Type B pancreatic cell (in vitro differentiated cells): ENCODE results near the gene ARMC2. TPM values are rescaled to one million over a fixed set of nuclear protein-coding genes. Genes with fewer than 3 reads are reported as not detected.
A peak's percentile ranks its signal among the peaks of the same experiment; 100 is the strongest.

Experiments
- DNase-seq: peaks from one replicate; pipeline ENCODE4 v3.0.0; 2021; ENCODE audit warnings: mixed read lengths; ENCODE audit not compliant: unreplicated experiment; ENCODE audit errors: extremely low spot score
- H3K27ac Mint-ChIP-seq: 2 replicates; pipeline ENCODE4 v1.8.0; 2021; ENCODE audit warnings: mild to moderate bottlenecking, mixed read lengths
- H3K27me3 Mint-ChIP-seq: 2 replicates; pipeline ENCODE4 v1.8.0; 2021; ENCODE audit warnings: mixed read lengths
- H3K36me3 Mint-ChIP-seq: 2 replicates; pipeline ENCODE4 v1.8.0; 2021; ENCODE audit warnings: mixed read lengths
- H3K4me1 Mint-ChIP-seq: one replicate; pipeline ENCODE4 v1.8.0; 2021; ENCODE audit warnings: mixed read lengths; ENCODE audit not compliant: unreplicated experiment
- H3K4me3 Mint-ChIP-seq: 2 replicates; pipeline ENCODE4 v1.8.0; 2021; ENCODE audit warnings: mild to moderate bottlenecking, mixed read lengths
- H3K9me3 Mint-ChIP-seq: 2 replicates; pipeline ENCODE4 v1.8.0; 2021; ENCODE audit warnings: mixed read lengths
- total RNA-seq: library from RNA; stranded (reverse); gene quantifications from 2 replicates; pipeline ENCODE4 v1.2.1, GENCODE V29; 2021; ENCODE audit warnings: low replicate concordance
- TF ChIP-seq, protein P1 (sequence below): fragments of 200-600 bp; sonication (generic); conservative IDR thresholded peaks from 2 replicates; pipeline ENCODE4 v1.5.0; 2021; ENCODE audit warnings: antibody characterized with exemption, mild to moderate bottlenecking

ARMC2 gene
- total RNA-seq, 1 donor from 2014 or later, result 15.5 TPM

DNA sequence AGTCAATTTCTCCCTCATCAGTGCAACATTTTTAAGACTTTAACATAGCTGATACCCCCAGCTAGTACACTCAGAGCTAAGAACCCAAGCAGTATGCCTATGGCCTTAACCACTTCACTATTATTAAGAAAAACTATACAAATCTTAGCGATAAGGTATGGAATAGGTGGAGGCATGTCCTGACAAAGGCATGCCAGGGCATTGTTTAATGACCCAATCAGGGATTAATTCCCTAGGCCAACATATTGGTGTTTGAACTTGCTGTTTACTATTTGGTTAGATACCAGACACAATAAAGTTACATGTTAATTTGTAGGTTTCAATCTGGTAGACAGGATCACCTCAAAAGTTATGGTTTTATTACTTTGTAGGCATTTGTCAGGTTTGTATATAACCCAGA is 93.1 kb downstream of the ARMC2 start:
- no peak for DNase-seq
- no peaks in the 10 kb centered on the region for H3K27me3 Mint-ChIP-seq
- H3K4me3 Mint-ChIP-seq, result no peak overlapping the region
- peaks cover 7% of the 10 kb centered on the region for H3K36me3 Mint-ChIP-seq
- H3K9me3 Mint-ChIP-seq, result no peaks in the 10 kb centered on the region
- peaks cover 40% of the 10 kb centered on the region for H3K4me1 Mint-ChIP-seq
- TF ChIP-seq, protein P1, sequence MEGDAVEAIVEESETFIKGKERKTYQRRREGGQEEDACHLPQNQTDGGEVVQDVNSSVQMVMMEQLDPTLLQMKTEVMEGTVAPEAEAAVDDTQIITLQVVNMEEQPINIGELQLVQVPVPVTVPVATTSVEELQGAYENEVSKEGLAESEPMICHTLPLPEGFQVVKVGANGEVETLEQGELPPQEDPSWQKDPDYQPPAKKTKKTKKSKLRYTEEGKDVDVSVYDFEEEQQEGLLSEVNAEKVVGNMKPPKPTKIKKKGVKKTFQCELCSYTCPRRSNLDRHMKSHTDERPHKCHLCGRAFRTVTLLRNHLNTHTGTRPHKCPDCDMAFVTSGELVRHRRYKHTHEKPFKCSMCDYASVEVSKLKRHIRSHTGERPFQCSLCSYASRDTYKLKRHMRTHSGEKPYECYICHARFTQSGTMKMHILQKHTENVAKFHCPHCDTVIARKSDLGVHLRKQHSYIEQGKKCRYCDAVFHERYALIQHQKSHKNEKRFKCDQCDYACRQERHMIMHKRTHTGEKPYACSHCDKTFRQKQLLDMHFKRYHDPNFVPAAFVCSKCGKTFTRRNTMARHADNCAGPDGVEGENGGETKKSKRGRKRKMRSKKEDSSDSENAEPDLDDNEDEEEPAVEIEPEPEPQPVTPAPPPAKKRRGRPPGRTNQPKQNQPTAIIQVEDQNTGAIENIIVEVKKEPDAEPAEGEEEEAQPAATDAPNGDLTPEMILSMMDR, result no peak
- no peak overlapping the region for H3K27ac Mint-ChIP-seq

DNA sequence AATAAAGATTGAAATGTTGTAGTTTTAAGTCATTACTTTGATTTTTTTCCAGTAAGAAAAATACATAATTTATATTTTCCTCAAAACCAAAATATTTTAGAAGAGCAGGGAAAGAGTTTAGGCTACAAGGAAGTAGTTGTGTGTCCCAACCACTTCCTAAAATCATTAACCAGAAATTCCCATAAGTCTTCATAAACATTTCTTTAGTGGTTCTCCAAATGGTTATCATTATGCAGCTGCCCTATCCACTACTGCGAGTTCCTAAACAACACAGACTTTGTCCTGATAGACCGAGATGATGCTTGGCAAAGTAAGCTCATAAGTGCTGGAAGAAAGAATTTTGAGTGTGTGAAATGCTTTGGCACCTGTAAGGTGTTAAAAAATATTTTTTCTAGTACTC is 93.6 kb downstream of the ARMC2 start:
- Mint-ChIP-seq H3K4me1 (peaks cover 46% of the 10 kb centered on the region), H3K36me3 (peaks cover 3% of the 10 kb centered on the region), H3K27me3 (no peaks in the 10 kb centered on the region), H3K27ac (no peak overlapping the region), H3K9me3 (no peaks in the 10 kb centered on the region), H3K4me3 (no peak overlapping the region)
- TF ChIP-seq, protein P1, result no peak
- no peak for DNase-seq

DNA sequence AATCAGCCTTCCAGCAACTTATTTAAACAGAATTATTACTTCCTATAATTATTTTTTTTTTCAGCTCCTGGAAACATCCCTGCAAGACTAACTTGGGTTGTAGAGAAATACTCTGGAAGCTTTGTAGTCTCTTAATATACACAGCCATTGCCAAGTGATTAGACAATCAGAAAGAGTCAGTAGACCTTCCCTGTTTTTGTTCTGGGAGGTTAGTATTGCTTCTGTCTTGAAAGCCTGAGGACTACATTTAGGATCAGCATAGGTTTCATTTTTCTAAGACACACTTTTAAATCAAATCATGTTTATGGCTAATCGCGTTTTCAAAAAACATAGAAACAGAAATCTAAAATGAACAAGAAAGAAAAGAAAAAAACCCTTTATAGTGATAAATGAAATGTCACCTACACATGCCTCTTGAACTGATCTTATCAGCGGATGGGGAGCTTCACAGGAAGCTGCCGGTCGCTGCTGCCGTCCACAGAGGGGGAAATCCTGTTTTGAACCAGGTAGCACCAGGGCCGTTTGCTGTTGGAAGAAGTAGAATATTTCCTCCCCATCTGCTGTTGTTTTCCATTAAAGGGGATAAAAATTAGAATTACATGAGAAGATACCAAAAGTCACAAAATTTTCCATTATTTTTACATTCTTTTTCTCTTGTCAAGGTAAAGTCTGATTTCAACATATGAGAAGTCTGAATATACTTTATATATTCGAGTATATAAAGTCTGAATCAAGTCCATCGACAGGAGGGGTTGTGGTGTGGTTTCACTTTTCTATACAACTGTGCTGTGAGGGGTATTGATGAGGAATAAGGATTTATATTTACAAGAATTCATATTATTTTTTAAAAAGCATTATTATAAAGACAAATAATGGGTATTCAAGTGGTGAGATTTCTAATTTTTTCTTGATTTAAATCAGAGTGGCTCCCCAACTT is 94.6 kb downstream of the ARMC2 start:
- Mint-ChIP-seq H3K27ac (peak overlapping the region; percentile 5), H3K4me3 (peak overlapping the region; percentile 31), H3K27me3 (no peaks in the 10 kb centered on the region), H3K4me1 (peaks cover 56% of the 10 kb centered on the region), H3K9me3 (peaks cover 5% of the 10 kb centered on the region), H3K36me3 (no peaks in the 10 kb centered on the region)
- DNase-seq, result no peak
- TF ChIP-seq, protein P1, result no peak

DNA sequence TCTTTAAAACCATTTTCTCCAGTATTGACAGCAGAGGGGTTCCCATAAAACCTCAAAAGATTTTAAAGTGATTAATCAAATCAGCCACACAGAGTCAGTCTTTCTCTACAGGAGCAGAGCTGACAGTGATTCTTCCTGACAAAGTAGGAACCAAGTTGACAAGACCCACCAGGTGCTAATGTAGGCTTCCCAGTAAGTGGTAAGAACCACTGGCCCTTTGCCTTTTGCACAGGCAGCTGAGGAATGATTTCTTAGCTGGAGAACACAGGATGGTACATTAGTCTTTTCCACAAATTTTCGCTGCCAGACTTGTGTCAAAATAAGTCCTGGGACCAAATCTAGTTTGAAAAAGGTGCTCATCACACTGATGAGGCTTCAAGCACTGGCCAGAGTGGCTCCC is 95.8 kb downstream of the ARMC2 start:
- peaks cover 5% of the 10 kb centered on the region for H3K9me3 Mint-ChIP-seq
- peaks cover 68% of the 10 kb centered on the region for H3K4me1 Mint-ChIP-seq
- no peaks in the 10 kb centered on the region for H3K36me3 Mint-ChIP-seq
- DNase-seq, result no peak
- H3K27me3 Mint-ChIP-seq, result no peaks in the 10 kb centered on the region
- TF ChIP-seq, protein P1, result no peak
- H3K4me3 Mint-ChIP-seq, result no peak overlapping the region
- H3K27ac Mint-ChIP-seq, result no peak overlapping the region

DNA sequence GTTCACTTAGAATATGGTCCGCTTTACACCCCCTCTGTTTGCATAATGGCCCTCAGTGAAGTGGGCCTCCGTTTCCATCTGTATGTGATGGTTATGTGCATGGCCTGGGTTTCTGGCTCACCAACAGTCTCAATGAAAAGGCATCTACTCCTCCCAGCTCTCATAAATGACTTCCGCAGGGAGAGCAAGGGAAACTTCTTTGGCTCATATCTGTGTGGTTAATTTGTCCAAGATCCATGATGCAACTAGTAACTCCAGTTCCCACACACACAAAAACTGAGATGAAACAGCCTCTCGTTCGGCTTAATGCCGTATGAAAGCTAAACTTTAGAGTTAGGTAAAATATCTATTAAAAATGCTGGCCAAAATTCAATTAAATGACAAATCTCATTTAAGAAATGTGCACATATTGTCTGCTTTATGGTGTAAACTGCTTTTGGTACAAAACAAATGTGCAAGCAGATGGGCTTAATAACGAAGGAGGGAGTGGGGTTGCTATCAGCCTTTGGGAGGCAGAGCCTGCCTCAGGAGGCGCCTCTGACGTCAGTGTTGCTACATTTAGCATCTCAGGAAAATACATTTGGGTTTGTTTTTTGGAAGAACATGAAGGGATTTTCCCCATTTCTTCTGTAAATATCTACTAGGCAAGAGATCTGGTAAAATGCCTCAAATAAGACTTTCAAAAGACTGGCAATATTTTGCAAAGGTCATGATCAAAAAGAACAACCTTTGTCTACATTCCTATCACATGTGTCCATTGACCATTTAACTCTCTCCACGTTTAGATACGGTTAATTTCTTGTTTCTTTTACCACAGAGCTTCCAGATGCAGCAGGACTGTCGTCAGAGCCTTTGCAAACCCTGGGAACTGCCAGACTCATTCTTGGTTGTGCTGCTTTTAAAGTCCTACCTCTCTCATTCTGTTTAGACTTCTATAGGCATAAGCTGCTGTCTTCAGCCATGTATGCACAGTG is 96.8 kb downstream of the ARMC2 start:
- H3K36me3 Mint-ChIP-seq, result no peaks in the 10 kb centered on the region
- TF ChIP-seq, protein P1, result no peak
- H3K4me3 Mint-ChIP-seq, result peak overlapping the region; percentile 5
- H3K27ac Mint-ChIP-seq, result peak overlapping the region; percentile 1
- peaks cover 5% of the 10 kb centered on the region for H3K9me3 Mint-ChIP-seq
- no peak for DNase-seq
- H3K27me3 Mint-ChIP-seq, result no peaks in the 10 kb centered on the region
- peaks cover 68% of the 10 kb centered on the region for H3K4me1 Mint-ChIP-seq
